Measurements from ENCODE around the gene SHPK.

SHPK gene

GRCh38 chr17:3592216-3592860, 43.7 kb downstream of the SHPK start:
- no peak for DNase-seq (ENCODE audit: low read depth)
- no peak overlapping the region for H3K4me3 ChIP-seq (ENCODE audit: low read depth, low read length)
- in situ Hi-C loops (cut with HindIII; ENCODE audit: low sequenced_read_pairs) = no loop called here
- TF ChIP-seq CTCF (IDR thresholded peaks at IDR 0.05; ENCODE audit: low read depth, low read length, missing control alignments) = no peak

- no peak for DNase-seq (ENCODE audit: low read depth)
- no peak for TF ChIP-seq CTCF (IDR thresholded peaks at IDR 0.05; ENCODE audit: low read depth, low read length, missing control alignments)
- in situ Hi-C loops (cut with HindIII; ENCODE audit: low sequenced_read_pairs) = no loop called here
- H3K4me3 ChIP-seq (ENCODE audit: low read depth, low read length) = no peak overlapping the region
These were observed 45.3 kb downstream of the SHPK start for GRCh38 chr17:3590768-3591167.

GRCh38 chr17:3590231-3590630, 45.8 kb downstream of the SHPK start:
- in situ Hi-C loops (cut with HindIII; ENCODE audit: low sequenced_read_pairs) = no loop called here
- no peak overlapping the region for H3K4me3 ChIP-seq (ENCODE audit: low read depth, low read length)
- no peak for DNase-seq (ENCODE audit: low read depth)
- no peak for TF ChIP-seq CTCF (IDR thresholded peaks at IDR 0.05; ENCODE audit: low read depth, low read length, missing control alignments)

GRCh38 chr17:3589784-3590183, 46.3 kb downstream of the SHPK start:
- DNase-seq (ENCODE audit: low read depth) = no peak
- in situ Hi-C loops (cut with HindIII; ENCODE audit: low sequenced_read_pairs) = no loop called here
- no peak overlapping the region for H3K4me3 ChIP-seq (ENCODE audit: low read depth, low read length)
- TF ChIP-seq CTCF (IDR thresholded peaks at IDR 0.05; ENCODE audit: low read depth, low read length, missing control alignments) = no peak

GRCh38 chr17:3585826-3586225, 50.2 kb downstream of the SHPK start:
- in situ Hi-C loops (cut with HindIII; ENCODE audit: low sequenced_read_pairs) = no loop called here
- no peak for TF ChIP-seq CTCF (IDR thresholded peaks at IDR 0.05; ENCODE audit: low read depth, low read length, missing control alignments)
- no peak overlapping the region for H3K4me3 ChIP-seq (ENCODE audit: low read depth, low read length)
- DNase-seq (ENCODE audit: low read depth) = no peak

GRCh38 chr17:3583456-3583855, 52.6 kb downstream of the SHPK start:
- no peak for TF ChIP-seq CTCF (IDR thresholded peaks at IDR 0.05; ENCODE audit: low read depth, low read length, missing control alignments)
- no peak for DNase-seq (ENCODE audit: low read depth)
- no peak overlapping the region for H3K4me3 ChIP-seq (ENCODE audit: low read depth, low read length)
- in situ Hi-C loops (cut with HindIII; ENCODE audit: low sequenced_read_pairs) = no loop called here

All from astrocyte of the cerebellum (primary cell).